ENCODE results near the gene GTF2A2.

- no peak for TF ChIP-seq CTCF (conservative IDR thresholded peaks at IDR 0.05; ENCODE audit: low read depth, low read length)
- no peak for TF ChIP-seq EZH2 (IDR thresholded peaks at IDR 0.05; ENCODE audit: borderline replicate concordance, low read depth, low read length, poor library complexity, severe bottlenecking)
These were observed 10.2 kb downstream of the GTF2A2 start for GRCh38 chr15:59647085-59647484.
